NCI-H2029 (cell line): ENCODE data around the gene ZNF774.
"Not testable (repeated sequence)": the region's sequence is repeated elsewhere in the genome, so short reads cannot be mapped to it uniquely, and the experiment has no call there.

Experiments used
- DNase-seq: peaks from one replicate; lab custom pipeline; 2025; lab: John Stamatoyannopoulos, UW

Gene ZNF774

GRCh38 chr15:90352107-90352893, at the start of gene ZNF774:
Gene ZNF774 (plus strand): TSS chr15:90352284. CDS start chr15:90354661, 2,377 bp downstream.
- DNase-seq: peak; percentile 77

DNA sequence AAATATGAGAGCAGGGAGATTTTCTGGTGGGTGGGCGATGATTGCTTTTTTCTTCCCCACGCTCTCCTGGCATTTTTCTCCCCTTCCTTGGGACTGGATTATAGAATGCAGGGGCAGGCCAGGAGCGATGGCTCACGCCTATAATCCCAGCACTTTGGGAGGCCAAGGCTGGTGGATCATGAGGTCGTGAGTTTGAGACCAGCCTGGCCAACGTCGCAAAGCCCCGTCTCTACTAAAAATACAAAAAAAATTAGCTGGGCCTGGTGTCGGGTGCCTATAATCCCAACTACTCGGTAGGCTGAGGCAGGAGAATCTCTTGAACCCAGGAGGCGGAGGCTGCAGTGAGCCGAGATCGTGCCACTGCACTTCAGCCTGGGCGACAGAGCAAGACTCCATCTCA, 46.7 kb upstream of the ZNF774 start:
- DNase-seq: not testable (repeated sequence)

- no peak for DNase-seq
Observed at GRCh38 chr15:90305932-90306331, 46.2 kb upstream of the ZNF774 start.

DNA sequence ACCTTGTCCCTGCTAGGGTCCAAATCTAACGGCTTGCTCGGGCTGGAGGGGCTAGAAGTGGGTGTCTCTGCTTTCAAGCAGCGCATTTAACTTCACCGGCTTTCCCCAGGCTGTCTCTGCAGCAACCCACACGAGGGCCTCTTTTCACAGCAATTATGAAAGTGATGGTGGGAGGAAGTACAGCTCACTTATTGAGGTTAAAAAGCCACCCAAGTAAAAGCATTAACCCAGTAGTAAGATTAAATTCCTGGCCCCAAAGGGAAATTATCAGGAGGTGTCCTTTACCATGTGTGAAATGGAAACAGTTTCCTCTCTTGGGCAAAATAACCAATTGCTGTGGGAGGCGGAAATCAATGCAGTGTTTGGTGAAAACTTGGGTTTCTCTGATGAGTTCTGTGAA, 45.5 kb upstream of the ZNF774 start:
- DNase-seq: no peak

GRCh38 chr15:90307661-90308060, 44.4 kb upstream of the ZNF774 start:
- no peak for DNase-seq

DNA sequence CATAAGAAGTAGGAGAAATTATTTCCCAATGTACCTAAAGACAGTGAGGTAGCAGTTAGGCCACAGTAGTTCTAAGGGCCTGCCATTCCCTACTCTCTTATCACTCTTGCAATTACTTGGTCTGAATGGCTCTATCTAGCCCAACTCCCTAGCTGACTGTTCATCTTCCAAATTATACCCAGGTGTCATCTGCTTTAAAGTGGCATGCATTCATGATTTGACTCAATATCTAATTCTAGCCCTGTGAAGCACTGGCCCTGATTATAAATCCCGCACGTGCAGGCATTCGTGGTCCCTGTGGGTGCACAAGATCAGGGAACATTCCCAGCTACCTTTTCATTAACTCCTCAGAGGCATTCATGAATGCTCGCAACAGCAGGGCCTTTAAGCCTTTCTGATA, 43.1 kb upstream of the ZNF774 start:
- no peak for DNase-seq

- DNase-seq: no peak
Observed at GRCh38 chr15:90315278-90315982, 36.7 kb upstream of the ZNF774 start.

DNA sequence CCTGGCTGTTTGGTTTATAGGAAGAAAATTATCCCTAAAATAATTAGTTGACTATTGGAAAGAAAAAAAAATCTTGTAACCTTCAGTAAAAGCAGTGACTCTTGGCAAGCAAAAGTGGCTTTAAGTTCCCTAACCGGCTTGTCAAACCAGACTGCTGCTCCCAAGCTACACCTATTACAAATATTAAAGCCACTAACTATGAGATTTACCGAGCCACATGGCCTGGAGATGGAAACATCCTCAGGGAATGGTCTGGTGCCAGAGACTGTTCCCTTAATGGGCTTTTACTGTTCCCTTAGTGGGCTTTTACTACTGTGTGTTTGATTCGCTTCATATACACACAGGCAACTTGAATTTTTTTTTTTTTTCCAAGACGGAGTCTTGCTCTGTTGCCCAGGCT, 35.9 kb upstream of the ZNF774 start:
- no peak for DNase-seq

- DNase-seq: no peak
Observed at GRCh38 chr15:90318591-90318990, 33.5 kb upstream of the ZNF774 start.

DNA sequence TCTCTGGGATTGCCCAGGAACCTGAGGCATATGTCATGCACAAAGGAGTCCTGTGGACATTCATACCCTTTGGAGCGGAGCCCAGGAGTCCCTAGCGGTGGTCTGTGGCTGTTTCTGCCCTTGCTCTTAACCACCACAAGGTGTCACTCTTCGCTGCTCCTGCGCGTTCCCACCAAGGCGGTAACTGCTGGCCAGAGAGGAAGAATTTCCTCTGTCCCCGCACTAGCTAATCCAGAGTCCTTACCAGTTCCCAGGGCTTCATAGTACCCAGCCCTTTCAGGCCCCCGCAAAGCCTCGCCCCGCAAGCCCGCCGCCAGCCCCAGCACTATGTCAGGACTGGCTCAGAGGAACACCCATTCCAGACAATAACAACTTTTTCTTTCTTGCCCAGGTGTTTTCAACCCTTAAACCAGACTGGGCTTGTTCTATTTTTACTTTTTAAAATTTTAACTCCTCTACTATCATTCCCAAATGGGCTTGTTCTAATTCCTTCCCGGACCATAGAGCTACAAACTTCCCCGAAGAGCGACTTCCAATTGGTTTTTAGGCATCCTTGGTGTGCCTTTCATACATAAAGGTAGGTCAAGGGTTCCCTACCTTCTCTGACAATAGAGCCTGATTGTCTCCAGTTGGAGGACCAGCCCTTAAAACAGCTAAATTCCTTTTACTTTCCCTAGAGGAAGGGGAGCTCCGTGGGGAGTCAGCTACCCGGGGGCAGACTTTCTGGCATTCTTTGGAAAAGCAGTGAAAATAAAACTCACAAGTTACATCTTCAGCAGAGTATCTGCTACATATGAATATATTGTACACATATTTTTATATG, 31.8 kb upstream of the ZNF774 start:
- DNase-seq: peak; percentile 57

DNA sequence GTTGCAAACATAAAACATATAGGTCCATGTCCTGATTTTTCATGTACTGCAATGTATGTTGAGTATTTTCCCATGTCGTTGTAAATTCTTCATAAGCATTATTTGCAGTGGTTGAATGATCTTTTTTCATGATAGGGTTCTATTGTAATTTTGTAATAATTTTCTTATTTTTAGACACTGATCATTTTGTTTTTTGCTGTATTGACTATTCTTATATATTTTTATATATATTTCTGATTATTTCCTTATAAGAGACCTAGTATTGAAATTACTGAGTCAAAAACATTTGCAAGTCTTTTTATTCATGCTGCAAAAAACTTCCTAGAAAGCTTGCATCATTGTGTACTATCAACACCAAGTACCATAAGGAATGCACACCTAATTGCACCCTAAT, 31.2 kb upstream of the ZNF774 start:
- DNase-seq: no peak

GRCh38 chr15:90322538-90322937, 29.5 kb upstream of the ZNF774 start:
- DNase-seq: no peak

DNA sequence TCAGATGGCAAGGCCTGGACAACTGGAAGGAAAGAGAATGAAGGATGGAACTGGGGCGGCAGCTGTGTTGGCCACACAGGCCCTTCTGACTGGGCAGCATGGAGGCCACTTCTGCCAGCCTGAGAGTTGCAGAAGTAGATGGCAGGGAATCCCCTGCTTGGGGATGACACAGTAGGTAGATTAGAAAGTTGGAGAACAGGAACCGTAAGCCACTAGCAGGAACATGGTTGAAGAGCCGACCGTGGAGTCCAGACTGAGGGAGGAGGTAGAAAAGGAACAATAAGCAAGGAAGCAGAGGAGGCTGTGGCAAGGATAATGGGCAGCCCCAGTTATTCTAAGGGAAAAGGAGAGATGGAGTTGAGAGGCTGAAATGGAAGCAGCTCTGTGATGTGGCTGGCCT, 26.4 kb upstream of the ZNF774 start:
- no peak for DNase-seq

DNA sequence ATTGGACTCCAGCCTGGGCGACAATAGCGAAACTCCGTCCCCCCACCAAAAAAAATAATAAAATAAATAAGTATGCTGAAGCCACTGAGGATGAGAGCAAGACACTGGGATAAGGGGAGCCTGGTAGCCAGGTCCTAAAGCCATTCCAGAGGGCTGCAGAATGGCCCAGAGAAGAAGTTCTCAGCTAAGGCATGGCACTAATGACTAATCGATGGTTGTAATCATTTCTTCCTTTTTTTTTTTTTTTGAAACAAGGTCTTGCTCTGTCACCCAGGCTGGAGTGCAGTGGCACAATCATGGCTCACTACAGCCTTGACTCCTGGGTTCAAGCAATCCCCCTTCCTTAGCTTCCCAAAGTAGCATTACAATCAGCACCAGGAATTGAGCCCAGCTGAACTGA, 25.6 kb upstream of the ZNF774 start:
- no peak for DNase-seq

- DNase-seq: no peak
Observed at GRCh38 chr15:90327311-90327710, 24.8 kb upstream of the ZNF774 start.

- no peak for DNase-seq
Observed at GRCh38 chr15:90334304-90334731, 17.8 kb upstream of the ZNF774 start.

- DNase-seq: no peak
Observed at GRCh38 chr15:90336705-90337141, 15.4 kb upstream of the ZNF774 start.

DNA sequence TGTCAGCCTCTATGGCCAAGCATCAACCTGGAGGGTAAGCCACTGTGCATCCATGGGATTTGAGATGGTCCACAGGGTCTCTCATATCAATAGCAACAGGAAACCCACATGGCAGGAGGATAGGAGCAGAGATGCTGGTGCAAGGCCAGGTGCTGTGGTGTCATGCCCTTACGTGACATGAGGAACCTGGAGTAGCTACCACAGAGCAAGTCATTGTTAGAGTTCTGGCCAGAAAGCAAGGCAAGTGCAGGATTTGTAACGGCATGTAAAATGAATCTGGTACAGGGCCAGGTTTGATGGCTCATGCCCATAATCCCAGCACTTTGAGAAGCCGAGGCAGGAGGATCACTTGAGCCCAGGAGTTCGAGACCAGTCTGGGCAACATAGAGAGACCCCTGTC, 14.8 kb upstream of the ZNF774 start:
- DNase-seq: no peak

DNA sequence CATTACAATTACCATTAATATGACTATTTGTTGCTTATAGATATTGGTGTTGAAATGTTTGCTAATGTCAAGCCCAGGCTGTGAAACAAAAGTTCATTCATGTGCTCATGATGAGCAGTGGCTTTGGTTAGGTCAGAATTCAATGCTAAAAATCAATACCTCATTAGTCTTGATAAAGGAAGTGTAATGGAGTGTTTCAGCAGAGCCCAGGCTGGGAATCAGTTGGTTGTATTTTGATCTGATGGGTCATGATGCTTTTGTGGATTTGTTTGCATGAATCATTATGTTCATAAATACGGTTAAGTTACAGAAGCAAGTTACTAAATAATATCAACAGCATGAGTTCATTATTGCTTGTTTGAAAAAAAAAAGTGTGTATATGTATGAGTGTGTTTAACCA, 13.6 kb upstream of the ZNF774 start:
- no peak for DNase-seq

GRCh38 chr15:90340345-90340744, 11.7 kb upstream of the ZNF774 start:
- DNase-seq: no peak

DNA sequence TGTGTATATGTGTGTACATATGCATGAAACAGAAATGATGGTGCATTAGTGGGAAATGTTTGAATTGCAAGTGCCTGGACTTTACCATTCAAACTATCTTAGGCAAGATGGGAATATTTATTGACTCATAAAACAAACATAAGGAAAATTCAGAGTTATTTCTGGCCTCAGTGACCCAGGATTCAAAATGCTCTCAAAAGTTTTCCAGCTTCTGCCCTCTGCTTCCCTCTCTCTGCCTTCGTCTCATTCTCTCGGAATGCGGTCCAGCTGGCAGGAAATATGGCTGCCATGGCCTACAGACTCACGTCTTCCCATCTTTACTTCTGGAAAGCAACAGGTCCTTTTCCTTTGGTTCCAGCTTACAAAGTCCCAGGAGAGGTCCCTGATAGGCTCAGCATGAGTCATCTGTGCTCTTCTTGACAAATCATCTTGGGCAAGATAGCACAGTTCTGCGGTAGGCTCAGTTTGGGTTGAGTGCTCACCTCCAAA, 8.7 kb upstream of the ZNF774 start:
- no peak for DNase-seq

DNA sequence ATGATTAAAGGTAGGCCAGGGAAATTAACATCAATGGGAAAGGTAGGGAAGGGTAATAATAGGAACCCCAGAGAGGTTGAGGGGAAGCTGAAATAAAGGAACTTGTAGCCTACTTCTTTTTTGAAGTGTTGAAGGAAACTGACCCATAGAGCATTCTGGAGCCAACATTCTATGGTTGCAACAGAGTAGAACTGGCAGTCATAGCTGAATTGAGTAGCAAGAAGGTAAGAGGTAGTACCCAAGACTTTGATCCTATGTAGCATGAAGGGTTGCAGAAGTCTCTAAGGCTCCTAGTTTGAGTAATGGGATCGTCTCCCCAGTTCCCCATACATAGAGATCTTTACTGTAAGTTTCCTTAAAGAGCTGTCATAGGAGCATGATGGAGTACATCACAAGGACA, 7.4 kb upstream of the ZNF774 start:
- no peak for DNase-seq
